PFSK-1 (cell line): Measurements from ENCODE around the gene CEMIP.

Experiments used
- FOXP2 ChIP-seq: optimal IDR thresholded peaks from 2 replicates; pipeline ENCODE3; 2011; ENCODE audit warnings: borderline replicate concordance, control low read depth, inconsistent platforms; ENCODE audit not compliant: insufficient read depth; ENCODE audit errors: extremely low read length, extremely low read depth
- POLR2AphosphoS5 ChIP-seq: IDR thresholded peaks from 2 replicates; pipeline ENCODE4 v1.6.1; 2012; ENCODE audit warnings: low read depth, mild to moderate bottlenecking, control low read depth, low read length, moderate library complexity
- SIN3A ChIP-seq: IDR thresholded peaks from 2 replicates; pipeline ENCODE4 v1.6.1; 2012; ENCODE audit warnings: mild to moderate bottlenecking, low read length, moderate library complexity, borderline replicate concordance; ENCODE audit not compliant: insufficient read depth
- TAF1 ChIP-seq: IDR thresholded peaks from 2 replicates; pipeline ENCODE4 v1.6.1; 2012; ENCODE audit warnings: low read length, control low read depth, borderline replicate concordance; ENCODE audit not compliant: insufficient read depth
- TF ChIP-seq, protein P1 (sequence below), 2 experiments: IDR thresholded peaks; 2 replicates each; pipeline versions ENCODE4 v1.6.1 to v1.8.0; 2011 to 2012; ENCODE audit warnings: low read depth in 2 of 2, low read length in 2 of 2, control low read depth in 1 of 2, inconsistent platforms in 1 of 2, mild to moderate bottlenecking in 1 of 2, moderate library complexity in 1 of 2; ENCODE audit not compliant: insufficient read depth in 1 of 2

CEMIP gene

DNA sequence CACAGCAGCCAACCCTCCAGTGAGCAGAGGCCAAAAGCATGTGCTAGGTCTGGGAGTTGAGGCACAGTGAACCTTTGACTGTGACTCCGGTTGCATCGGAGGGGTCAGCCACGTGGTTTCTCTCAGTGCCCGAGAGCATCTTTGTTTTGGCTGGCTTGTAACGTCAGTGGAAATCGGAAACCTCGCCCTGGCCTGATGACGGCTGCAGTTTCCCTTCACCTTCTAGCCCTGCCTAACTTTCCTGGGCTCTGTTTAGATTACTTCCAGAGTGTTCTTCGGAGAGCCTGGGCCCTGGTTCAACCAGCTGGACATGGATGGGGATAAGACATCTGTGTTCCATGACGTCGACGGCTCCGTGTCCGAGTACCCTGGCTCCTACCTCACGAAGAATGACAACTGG lies 153.8 kb downstream of the CEMIP start:
- TF ChIP-seq, protein P1, sequence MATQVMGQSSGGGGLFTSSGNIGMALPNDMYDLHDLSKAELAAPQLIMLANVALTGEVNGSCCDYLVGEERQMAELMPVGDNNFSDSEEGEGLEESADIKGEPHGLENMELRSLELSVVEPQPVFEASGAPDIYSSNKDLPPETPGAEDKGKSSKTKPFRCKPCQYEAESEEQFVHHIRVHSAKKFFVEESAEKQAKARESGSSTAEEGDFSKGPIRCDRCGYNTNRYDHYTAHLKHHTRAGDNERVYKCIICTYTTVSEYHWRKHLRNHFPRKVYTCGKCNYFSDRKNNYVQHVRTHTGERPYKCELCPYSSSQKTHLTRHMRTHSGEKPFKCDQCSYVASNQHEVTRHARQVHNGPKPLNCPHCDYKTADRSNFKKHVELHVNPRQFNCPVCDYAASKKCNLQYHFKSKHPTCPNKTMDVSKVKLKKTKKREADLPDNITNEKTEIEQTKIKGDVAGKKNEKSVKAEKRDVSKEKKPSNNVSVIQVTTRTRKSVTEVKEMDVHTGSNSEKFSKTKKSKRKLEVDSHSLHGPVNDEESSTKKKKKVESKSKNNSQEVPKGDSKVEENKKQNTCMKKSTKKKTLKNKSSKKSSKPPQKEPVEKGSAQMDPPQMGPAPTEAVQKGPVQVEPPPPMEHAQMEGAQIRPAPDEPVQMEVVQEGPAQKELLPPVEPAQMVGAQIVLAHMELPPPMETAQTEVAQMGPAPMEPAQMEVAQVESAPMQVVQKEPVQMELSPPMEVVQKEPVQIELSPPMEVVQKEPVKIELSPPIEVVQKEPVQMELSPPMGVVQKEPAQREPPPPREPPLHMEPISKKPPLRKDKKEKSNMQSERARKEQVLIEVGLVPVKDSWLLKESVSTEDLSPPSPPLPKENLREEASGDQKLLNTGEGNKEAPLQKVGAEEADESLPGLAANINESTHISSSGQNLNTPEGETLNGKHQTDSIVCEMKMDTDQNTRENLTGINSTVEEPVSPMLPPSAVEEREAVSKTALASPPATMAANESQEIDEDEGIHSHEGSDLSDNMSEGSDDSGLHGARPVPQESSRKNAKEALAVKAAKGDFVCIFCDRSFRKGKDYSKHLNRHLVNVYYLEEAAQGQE (IDR thresholded peaks at IDR 0.05; ENCODE audit: insufficient read depth in 1 of 2, low read depth in 2 of 2, low read length in 2 of 2): no peak

- TF ChIP-seq SIN3A: no peak
Observed at GRCh38 chr15:80934761-80935221, 155.6 kb downstream of the CEMIP start.

DNA sequence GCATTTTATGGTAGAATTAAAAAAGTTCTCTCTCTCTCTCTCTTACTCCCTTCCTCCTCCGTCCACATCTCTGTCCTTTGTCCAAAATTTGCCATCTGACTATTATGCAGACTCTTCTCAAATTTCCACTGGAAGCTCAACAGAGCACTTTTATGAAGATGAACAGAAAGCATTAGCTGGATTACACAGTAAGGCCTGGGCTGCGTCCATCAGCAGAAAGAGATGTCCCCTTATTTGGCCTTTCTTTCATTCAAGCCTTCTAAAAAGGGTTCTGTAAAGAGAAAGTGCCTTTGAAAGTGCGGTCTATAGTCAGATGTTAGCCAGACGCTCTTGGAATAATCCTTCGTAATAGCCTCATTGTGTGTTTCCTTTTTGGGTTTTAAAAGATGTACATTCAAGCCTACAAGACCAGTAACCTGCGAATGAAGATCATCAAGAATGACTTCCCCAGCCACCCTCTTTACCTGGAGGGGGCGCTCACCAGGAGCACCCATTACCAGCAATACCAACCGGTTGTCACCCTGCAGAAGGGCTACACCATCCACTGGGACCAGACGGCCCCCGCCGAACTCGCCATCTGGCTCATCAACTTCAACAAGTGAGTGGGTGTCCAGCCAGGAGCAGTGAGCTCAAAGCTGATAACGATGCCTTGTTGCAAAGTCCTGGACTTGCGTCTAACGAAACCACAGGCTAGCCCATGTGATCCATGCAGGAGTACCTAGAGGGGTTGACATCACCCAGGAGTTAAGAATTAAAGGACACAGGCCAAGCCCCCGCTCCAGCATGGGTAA lies 157.3 kb downstream of the CEMIP start:
- no peak for TF ChIP-seq FOXP2
- no peak for TF ChIP-seq TAF1
- no peak for TF ChIP-seq SIN3A
- TF ChIP-seq, protein P1 (IDR thresholded peaks at IDR 0.05; ENCODE audit: insufficient read depth in 1 of 2, low read depth in 2 of 2, low read length in 2 of 2): no peak
- TF ChIP-seq POLR2AphosphoS5: no peak

DNA sequence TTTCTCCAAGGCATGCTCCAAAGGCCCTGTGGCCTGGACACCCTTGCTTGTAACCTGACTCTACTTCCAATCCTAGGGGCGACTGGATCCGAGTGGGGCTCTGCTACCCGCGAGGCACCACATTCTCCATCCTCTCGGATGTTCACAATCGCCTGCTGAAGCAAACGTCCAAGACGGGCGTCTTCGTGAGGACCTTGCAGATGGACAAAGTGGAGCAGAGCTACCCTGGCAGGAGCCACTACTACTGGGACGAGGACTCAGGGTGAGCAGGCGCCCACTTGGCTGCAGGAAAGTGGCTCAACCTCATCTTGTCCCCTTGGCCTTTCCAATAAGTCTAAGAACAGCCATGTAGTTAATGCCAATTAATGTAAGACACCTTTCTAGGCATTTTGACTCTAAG lies 158.5 kb downstream of the CEMIP start:
- TF ChIP-seq FOXP2 (no peak), TAF1 (no peak), SIN3A (no peak), POLR2AphosphoS5 (no peak)
- TF ChIP-seq, protein P1 (IDR thresholded peaks at IDR 0.05; ENCODE audit: insufficient read depth in 1 of 2, low read depth in 2 of 2, low read length in 2 of 2): no peak

- TF ChIP-seq, protein P1 (IDR thresholded peaks at IDR 0.05; ENCODE audit: insufficient read depth in 1 of 2, low read depth in 2 of 2, low read length in 2 of 2): no peak
- TF ChIP-seq TAF1: no peak
- TF ChIP-seq FOXP2: no peak
- TF ChIP-seq SIN3A: no peak
Observed at GRCh38 chr15:80939216-80939615, 160.0 kb downstream of the CEMIP start.
